Loucy (cell line): ENCODE results near the gene KRT39.
"Not testable (repeated sequence)": the region's sequence is repeated elsewhere in the genome, so short reads cannot be mapped to it uniquely, and the experiment has no call there.

Experiments used
- H2AFZ ChIP-seq: fragments of 200-600 bp; sonication (generic); 2 replicates; pipeline ENCODE4 v1.6.0; 2016; ENCODE audit warnings: antibody characterized with exemption, mild to moderate bottlenecking, low read length, moderate library complexity
- H3F3A ChIP-seq: fragments of 200-600 bp; 2 replicates; pipeline ENCODE4 v1.6.0; 2016; ENCODE audit warnings: antibody characterized with exemption, low read depth, mild to moderate bottlenecking
- H3K27me3 ChIP-seq: fragments of 200-600 bp; sonication (generic); 2 replicates; pipeline ENCODE4 v1.6.1; 2014; ENCODE audit warnings: low read length, mild to moderate bottlenecking; ENCODE audit not compliant: insufficient read depth, poor library complexity, severe bottlenecking
- H3K36me3 ChIP-seq: fragments of 200-600 bp; sonication (generic); 2 replicates; pipeline ENCODE4 v1.6.1; 2016; ENCODE audit warnings: low read length; ENCODE audit not compliant: insufficient read depth
- H3K4me1 ChIP-seq: fragments of 200-600 bp; sonication (generic); 2 replicates; pipeline ENCODE4 v1.5.1; 2014; ENCODE audit warnings: low read length, mild to moderate bottlenecking; ENCODE audit not compliant: insufficient read depth, poor library complexity, severe bottlenecking
- H3K4me2 ChIP-seq: fragments of 200-600 bp; sonication (generic); 2 replicates; pipeline ENCODE4 v1.6.0; 2014; ENCODE audit warnings: antibody characterized with exemption, low read length, low read depth, mild to moderate bottlenecking; ENCODE audit not compliant: poor library complexity, severe bottlenecking
- H3K4me3 ChIP-seq: fragments of 200-600 bp; sonication (generic); 2 replicates; pipeline ENCODE4 v1.5.1; 2014; ENCODE audit warnings: low read length, mild to moderate bottlenecking, mixed read lengths; ENCODE audit not compliant: poor library complexity, severe bottlenecking
- H3K79me2 ChIP-seq: fragments of 200-600 bp; sonication (generic); 2 replicates; pipeline ENCODE4 v1.6.1; 2014; ENCODE audit warnings: low read length; ENCODE audit not compliant: insufficient read depth
- H3K9ac ChIP-seq: fragments of 200-600 bp; sonication (generic); 2 replicates; pipeline ENCODE4 v1.6.0; 2014; ENCODE audit warnings: mild to moderate bottlenecking, low read depth, low read length, moderate library complexity; ENCODE audit not compliant: poor library complexity, severe bottlenecking
- H3K9me2 ChIP-seq: fragments of 200-600 bp; sonication (generic); replicated peaks from 2 replicates; pipeline ENCODE4 v1.6.1; 2016; ENCODE audit warnings: low read depth, low read length, mixed read lengths
- H3K9me3 ChIP-seq: fragments of 200-600 bp; sonication (generic); 2 replicates; pipeline ENCODE4 v1.6.1; 2014; ENCODE audit warnings: mild to moderate bottlenecking, antibody characterized with exemption, low read length, low read depth; ENCODE audit not compliant: insufficient read depth
- H4K20me1 ChIP-seq: fragments of 200-600 bp; sonication (generic); 2 replicates; pipeline ENCODE4 v1.6.0; 2014; ENCODE audit warnings: antibody characterized with exemption, low read length, mild to moderate bottlenecking; ENCODE audit not compliant: insufficient read depth, poor library complexity, severe bottlenecking
- EZH2phosphoT487 ChIP-seq: fragments of 200-600 bp; IDR thresholded peaks from 2 replicates; pipeline ENCODE4 v1.6.1; 2018; ENCODE audit warnings: antibody characterized with exemption, mild to moderate bottlenecking, moderate library complexity, borderline replicate concordance
- TF ChIP-seq, protein P1 (sequence below): fragments of 200-600 bp; sonication (generic); conservative IDR thresholded peaks from 2 replicates; pipeline ENCODE4 v1.5.1; 2014; ENCODE audit warnings: mild to moderate bottlenecking, antibody characterized with exemption, low read length

The KRT39 gene

DNA sequence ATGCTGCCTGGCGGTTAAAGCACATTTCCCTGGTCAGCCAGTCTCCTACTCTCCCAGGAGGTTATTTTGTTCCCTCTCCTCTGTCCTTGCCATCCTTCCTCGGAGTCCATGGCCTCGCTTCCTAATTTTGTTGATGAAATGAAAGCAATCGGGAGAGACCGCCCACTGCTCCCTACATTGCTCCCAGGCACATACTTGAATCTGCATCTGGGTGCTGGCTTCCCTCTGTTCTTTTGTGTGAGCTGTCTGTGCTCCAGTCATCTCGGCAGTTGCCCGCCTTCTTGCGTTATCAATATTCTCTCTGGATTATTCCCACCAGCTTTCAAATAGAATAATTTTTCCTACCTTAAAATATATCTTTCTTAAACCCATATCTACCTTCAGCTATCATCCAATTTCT lies 40.4 kb downstream of the KRT39 start:
- no peak overlapping the region for H3K4me2 ChIP-seq
- H2AFZ ChIP-seq: no peak overlapping the region
- no peaks in the 10 kb centered on the region for H3K9me2 ChIP-seq
- H3K9me3 ChIP-seq: no peaks in the 10 kb centered on the region
- H3K27me3 ChIP-seq: peaks cover 6% of the 10 kb centered on the region
- H3K36me3 ChIP-seq: no peaks in the 10 kb centered on the region
- no peaks in the 10 kb centered on the region for H3K4me1 ChIP-seq
- no peak overlapping the region for H3K4me3 ChIP-seq
- no peaks in the 10 kb centered on the region for H4K20me1 ChIP-seq
- no peak overlapping the region for H3K9ac ChIP-seq
- H3F3A ChIP-seq: no peaks in the 10 kb centered on the region
- H3K79me2 ChIP-seq: no peaks in the 10 kb centered on the region
- TF ChIP-seq, protein P1, sequence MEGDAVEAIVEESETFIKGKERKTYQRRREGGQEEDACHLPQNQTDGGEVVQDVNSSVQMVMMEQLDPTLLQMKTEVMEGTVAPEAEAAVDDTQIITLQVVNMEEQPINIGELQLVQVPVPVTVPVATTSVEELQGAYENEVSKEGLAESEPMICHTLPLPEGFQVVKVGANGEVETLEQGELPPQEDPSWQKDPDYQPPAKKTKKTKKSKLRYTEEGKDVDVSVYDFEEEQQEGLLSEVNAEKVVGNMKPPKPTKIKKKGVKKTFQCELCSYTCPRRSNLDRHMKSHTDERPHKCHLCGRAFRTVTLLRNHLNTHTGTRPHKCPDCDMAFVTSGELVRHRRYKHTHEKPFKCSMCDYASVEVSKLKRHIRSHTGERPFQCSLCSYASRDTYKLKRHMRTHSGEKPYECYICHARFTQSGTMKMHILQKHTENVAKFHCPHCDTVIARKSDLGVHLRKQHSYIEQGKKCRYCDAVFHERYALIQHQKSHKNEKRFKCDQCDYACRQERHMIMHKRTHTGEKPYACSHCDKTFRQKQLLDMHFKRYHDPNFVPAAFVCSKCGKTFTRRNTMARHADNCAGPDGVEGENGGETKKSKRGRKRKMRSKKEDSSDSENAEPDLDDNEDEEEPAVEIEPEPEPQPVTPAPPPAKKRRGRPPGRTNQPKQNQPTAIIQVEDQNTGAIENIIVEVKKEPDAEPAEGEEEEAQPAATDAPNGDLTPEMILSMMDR: no peak
- no peak for TF ChIP-seq EZH2phosphoT487

DNA sequence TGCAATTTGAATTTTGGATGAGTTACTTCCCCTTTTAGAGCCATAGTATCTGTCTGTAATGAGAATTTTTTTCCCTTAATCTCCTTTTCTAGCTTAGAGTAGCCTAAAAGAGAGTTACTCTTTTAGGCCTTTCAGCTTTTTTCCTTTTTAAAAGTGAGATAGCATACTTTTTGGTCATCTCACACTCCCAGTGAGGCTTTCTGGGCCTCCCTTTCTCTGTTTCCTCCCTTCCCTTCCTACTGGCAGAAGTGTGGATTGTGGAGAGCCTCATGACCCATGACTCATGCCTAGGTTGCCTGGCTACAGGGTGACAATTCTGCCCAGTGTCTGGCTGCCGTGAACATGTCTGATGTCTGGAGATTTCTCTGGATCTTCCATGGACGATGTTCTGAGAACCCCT lies 44.5 kb downstream of the KRT39 start:
- Histone ChIP-seq H3K9me3 (no peaks in the 10 kb centered on the region), H3F3A (no peaks in the 10 kb centered on the region), H3K79me2 (no peaks in the 10 kb centered on the region), H3K36me3 (no peaks in the 10 kb centered on the region), H2AFZ (no peak overlapping the region), H3K27me3 (peaks cover 6% of the 10 kb centered on the region), H3K9me2 (no peaks in the 10 kb centered on the region), H3K4me2 (no peak overlapping the region), H3K4me1 (no peaks in the 10 kb centered on the region), H4K20me1 (no peaks in the 10 kb centered on the region), H3K4me3 (no peak overlapping the region), H3K9ac (no peak overlapping the region)
- TF ChIP-seq, protein P1: no peak
- no peak for TF ChIP-seq EZH2phosphoT487

DNA sequence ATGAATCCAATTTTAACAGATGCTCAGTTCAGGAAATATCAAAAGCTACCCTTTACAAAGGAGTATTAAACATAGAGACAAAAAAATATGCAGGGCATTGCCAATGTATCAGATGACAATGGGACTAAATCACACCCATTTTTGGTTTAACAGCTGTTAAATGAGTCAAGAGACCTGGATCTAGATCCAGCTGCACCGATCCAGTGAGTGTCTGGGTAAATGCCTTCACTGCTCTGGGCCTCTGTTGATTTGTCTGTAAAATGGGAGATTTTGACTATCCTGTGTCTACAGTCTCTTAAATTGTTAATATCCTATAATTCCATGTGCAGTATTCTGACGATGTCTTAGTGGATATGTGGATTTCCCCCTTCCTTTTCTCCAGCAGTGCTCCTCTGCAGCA lies 45.7 kb downstream of the KRT39 start:
- no peak overlapping the region for H3K4me2 ChIP-seq

DNA sequence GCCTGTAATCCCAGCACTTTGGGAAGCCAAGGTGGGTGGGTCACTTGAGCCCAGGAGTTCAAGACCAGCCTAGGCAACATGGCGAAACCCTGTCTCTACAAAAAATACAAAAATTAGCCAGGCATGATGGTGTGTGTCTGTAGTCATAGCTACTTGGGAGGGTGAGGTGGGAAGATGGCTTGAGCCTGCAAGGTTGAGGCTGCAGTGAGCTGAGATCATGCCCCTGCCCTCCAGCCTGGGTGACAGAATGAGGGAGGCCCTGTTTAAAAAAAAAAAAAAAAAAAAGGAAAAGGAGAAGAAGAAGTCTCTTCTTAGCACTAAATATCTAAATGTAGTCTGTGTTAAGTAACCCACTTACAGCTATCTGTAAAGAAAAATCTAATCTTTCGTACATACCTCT lies 49.6 kb downstream of the KRT39 start:
- H3F3A ChIP-seq, H3K9me3 ChIP-seq, H3K4me1 ChIP-seq, H2AFZ ChIP-seq, H3K9me2 ChIP-seq, H3K4me2 ChIP-seq, H3K36me3 ChIP-seq, H3K79me2 ChIP-seq, H3K27me3 ChIP-seq, H3K9ac ChIP-seq, H4K20me1 ChIP-seq, H3K4me3 ChIP-seq: not testable (repeated sequence)

More for the DNA sequence above, 45.7 kb downstream of the KRT39 start:
- Histone ChIP-seq H4K20me1 (no peaks in the 10 kb centered on the region), H3K9me3 (no peaks in the 10 kb centered on the region), H3K9ac (no peak overlapping the region), H3K27me3 (peaks cover 6% of the 10 kb centered on the region), H3K9me2 (no peaks in the 10 kb centered on the region), H3K4me3 (no peak overlapping the region), H2AFZ (no peak overlapping the region), H3F3A (no peaks in the 10 kb centered on the region), H3K79me2 (no peaks in the 10 kb centered on the region), H3K36me3 (no peaks in the 10 kb centered on the region), H3K4me1 (no peaks in the 10 kb centered on the region)
- TF ChIP-seq, protein P1: no peak
- no peak for TF ChIP-seq EZH2phosphoT487
